GM04503 (cell line): ENCODE results near the gene RAC3.

Experiments
- DNase-seq: peaks from one replicate; pipeline ENCODE4 v3.0.0-alpha.2; 2012; ENCODE audit warnings: low read depth

Gene RAC3

DNA sequence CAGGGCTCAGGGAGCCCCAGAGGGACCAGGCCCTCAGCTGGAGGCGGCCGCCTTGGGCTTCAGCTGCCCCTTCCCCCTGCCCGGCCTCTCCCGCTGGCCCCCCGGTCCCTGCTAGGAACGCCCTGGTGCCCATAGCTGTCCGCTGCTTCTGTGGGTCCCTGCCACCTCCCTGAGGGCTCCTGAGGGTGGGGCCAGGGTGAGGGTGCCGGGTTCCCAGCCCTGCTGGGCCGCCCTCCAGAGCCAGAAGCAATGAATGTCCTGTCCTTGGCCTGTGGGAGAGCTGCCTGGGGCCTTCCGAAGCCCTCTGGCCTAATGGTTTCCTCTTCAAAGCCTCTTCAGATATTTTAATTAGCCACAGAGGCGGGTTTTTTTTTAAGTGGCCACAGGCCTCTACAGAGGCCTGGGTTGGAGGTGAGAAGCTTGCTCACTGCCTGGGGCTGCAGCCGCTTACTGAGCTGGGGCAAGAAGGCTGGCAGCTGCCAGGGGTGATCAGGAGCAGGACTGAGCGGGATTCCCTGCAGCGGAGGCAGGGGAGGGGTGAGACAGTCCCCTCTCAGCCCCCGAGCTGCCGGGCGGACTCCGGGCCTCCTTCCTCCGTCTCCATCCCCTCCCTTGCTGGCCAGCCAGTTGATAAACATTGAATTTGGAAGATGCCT lies 18.7 kb upstream of the RAC3 start:
- no peak for DNase-seq

DNA sequence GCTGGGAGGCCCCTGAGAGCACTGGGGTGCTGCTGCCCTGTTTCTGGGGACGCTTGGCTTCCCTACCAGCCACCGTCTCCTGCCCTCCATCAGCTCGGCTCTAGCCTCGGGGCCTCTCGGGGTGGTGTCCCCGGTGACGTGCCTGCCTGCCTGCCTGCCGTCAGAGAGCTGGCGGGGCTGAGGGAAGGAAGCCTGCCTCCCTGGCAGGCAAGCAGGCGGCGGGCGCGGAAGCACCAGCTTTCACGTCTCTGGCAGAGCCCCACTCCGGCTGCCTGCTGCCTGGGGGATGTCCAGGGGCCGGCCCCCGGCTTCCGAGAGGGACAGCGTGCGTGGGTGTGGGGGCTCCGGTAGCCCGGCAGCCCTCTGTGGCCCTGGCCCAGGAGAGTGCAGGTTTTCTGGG lies 18.1 kb upstream of the RAC3 start:
- DNase-seq, result no peak

DNA sequence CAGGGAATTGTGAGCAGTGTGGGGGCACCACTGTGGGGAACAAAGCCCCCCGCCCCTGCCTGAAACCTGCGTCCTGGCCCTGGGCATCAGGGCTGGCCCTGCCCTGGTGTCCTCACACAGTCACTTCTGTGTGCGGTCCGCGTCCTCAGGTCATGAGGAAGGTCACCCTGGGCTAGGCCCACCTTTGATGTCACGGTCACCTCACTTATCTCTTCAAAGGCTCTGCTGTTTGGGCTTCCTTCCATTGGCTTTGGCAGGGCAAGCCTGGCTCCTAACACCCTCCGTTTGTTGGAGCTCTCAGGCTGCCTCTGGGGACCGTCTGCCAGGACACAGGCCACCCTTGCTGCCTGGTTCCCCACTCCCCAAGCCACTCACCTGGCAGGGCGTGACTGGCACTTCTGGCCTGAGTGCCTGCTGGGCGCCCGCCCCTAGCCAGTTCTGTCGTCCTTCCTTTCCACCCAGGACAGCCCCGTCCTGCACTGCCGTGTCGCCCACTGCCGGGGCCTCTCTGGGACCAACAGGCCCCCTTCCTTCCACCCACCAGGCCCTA lies 17.6 kb upstream of the RAC3 start:
- no peak for DNase-seq

DNA sequence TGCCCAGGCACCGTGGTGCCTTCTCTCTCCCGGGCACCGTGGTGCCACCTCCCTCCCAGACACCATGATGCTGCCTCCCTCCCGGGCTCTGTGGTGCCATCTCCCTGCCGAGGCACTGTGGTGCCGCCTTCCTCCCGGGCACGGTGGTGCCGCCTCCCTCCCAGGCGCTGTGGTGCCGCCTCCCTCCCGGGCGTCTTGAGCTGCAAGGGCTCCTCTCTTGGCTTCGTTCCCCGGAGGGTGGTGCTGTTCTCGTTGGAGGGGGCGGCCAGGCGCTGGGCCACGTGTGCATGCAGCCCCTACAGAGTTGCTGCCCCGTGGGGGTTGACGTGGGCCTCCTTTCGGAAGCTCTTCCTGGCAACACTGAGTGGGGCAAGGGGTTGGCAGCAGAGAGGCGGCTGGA lies 17.0 kb upstream of the RAC3 start:
- no peak for DNase-seq

DNA sequence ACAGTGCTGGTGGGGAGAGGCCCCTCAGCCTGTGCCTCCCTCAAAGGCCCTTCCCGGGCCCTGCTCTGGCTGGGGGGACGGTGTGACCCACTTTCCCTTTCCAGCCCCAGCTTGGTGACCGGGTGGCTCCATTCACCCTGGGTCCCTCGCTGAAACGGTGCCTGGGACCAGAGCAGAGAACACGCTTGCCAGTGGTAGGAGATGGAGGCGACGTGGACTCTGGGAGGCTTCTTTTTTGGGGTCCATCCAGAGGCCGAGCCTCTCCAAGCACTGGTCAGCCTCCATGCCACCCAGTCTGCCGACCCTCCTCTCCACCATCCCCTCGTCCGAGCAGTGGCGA lies 16.5 kb upstream of the RAC3 start:
- no peak for DNase-seq

DNA sequence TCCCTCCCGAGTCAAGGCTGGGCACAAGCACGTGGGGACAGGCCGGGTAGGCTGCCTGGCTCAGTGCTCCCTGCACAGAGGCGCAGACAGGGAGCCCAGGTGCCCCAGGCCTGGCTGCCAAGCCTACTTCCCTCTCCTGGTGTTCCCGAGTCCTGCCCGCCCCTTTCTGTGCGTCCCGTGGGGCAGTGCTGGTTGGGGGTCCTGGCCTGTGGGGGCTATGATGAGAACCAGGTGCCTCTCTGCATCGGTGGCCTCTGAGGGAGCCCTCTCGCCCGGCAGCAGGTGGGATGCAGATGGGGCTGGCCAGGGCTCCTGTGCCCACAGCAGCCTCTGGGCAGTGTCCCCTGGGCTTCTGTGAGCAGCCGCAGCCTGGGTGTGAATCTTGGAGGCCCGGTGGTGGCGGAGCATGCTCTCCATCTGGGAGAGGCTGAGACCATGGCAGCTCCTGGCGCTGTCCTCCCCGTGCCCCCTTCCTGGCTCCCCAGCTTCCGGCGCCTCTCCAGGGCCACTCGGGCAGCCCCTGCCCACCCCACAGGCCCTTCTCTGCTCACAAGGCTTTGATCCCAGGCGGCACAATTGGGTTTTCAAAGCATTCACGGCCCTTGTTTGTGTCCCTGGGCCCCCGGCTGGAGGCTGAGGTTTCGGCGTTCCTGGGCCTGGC lies 16.0 kb upstream of the RAC3 start:
- no peak for DNase-seq

DNA sequence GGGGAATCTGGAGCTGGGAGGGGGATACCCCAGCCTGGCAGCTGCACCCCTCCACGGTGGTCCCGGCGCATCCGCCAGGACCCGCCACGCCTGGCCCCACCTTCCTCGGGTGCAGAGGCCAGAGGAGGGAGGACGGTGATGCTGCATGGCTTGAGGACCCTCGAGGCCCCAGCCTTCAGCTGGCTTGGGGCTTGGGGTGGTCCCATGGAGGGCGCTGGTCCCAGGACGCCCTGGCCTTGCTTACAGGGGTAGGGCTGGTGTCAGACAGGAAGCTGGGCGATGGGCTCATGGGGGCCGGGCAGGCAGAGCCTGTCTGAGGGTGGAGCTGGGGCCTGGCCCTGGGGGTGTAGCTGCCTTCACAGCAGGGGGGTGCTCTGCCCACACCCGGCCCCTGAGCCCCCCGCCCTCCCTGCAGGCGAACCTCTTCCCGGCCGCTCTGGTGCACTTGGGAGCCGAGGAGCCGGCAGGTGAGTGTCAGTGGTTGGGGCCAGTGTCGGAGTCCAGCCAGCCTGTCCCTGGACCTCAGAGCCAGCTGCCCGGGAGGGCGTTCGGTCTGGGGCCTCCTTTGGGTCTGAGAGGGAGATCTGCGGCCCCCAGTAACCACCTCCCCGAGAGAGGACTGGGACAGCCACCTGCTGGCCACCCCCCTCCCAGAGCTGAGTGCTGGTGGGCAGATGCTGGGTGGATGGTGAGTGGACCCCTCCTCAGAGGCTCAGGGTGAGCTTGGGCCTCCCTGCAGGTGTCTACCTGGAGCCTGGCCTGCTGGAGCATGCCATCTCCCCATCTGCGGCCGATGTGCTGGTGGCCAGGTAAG lies 15.2 kb upstream of the RAC3 start:
- DNase-seq, result no peak

DNA sequence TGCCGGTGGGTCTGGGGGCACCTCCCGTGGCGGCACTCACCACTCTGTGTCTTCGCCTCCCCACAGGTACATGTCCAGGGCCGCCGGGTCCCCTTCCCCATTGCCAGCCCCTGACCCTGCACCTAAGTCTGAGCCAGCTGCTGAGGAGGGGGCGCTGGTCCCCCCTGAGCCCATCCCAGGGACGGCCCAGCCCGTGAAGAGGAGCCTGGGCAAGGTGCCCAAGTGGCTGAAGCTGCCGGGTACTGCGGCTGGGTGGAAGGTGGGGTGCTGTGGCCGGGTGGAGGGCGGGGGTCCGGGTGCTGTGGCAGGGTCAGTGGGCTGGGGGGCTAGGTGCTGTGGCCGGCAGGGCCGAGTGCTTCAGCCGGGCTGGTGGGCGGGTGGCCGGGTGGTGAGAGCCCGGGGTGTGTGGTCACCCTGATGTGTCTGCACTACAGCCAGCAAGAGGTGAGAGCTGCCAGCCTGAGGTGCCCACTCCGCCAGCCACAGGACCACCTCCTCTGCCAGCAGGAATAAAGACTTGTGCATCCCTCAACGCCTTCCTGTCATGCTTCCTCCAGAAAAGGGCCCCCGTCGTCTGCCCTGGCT lies 14.5 kb upstream of the RAC3 start:
- DNase-seq, result no peak

DNA sequence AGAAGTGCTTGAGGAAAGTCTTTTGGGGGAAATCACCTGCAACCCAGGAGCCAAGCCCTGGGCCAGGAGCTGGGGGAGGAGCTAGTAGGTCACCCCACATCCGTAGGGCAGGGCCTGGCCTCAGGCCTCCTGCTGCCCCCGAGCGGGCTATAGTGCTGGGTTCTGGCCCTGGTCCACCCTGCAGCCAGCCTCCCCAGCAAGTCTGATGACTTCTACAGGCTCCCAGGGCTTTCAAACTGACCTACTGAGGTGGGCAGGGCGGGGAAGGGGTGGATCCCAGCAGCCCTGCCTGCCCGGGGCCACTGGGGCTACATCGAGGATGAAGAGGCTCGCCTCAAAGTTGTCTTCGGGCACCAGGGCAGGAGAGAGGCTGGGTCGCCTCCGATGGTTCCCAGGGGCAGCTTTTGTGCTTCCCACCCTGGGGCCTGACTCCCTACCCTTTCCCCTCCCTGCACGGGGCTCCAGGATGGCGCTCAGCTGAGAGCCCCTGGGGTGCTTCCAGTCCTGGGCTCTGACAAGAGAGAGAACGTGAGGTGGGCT lies 13.8 kb upstream of the RAC3 start:
- DNase-seq, result no peak

DNA sequence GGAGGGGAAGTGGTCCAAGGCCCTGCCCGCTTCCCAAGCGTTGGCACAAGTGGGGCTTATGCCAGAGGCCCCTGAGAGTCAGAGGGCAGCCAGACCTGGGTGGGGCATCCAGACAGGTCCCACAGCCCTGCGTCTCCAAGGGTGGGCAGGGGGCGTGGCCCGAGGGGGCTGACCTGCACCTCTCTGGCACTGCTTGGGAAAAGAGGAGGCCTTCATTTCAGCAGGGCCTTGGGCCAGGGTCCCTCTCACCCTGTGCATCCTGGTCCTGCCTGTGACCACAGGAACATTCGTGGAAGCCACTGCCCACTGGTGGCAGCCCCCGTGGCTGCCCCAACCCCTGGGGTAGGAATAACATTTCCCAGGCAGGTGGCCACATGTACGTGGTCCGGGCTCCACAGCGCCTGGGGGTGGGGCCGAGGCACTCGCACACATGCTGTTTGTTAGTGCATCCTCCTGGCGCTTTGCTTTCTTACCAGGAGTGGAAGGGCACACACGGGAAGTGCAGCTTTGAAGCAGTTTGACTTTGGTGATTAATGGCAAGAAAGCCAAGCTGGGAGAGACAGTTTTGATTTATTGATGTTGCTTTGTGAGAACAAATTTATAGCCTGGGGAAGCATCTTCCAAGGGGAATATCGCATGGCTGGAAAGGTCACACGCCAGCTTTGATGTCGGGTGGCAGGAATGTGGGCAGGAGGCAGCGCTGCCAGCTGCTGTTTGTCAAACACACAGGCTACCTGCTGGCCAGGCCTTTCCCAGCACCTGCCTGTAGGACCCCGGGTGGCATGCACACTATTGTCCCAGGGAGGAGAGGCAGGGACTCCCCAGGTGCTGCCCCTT lies 13.1 kb upstream of the RAC3 start:
- no peak for DNase-seq

DNA sequence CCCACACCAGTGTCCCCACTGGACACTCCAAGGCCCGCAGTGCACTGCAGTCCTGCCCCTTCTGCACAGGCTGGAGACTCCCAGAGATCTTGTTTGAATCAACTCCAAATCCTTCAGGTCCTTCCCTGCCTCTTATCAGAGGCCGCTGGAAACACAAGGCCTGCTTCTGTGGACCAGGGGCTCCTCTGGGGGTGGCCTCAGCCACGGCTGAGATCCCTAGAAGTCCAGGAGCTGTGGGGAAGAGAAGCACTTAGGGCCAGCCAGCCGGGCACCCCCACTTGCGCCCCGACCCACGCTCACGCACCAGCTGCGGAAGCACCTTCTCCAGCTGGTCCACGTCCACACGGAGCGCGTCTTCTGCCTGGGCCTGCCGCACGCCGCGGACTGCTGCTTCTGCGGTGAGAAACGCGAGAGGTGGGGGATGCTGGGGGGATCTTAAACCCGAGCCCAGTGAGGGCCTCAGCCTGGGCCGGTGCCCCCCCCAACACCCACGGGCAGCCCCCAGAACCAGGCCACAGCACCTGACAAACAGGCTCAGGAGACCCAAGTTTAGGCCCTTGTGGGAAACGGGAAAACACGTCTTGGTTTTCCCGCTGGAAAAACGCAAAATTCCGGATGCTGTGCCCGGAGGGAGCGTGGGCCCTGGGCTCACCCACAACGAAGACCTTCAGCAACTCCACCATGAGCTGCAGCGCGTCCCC lies 12.3 kb upstream of the RAC3 start:
- no peak for DNase-seq

DNA sequence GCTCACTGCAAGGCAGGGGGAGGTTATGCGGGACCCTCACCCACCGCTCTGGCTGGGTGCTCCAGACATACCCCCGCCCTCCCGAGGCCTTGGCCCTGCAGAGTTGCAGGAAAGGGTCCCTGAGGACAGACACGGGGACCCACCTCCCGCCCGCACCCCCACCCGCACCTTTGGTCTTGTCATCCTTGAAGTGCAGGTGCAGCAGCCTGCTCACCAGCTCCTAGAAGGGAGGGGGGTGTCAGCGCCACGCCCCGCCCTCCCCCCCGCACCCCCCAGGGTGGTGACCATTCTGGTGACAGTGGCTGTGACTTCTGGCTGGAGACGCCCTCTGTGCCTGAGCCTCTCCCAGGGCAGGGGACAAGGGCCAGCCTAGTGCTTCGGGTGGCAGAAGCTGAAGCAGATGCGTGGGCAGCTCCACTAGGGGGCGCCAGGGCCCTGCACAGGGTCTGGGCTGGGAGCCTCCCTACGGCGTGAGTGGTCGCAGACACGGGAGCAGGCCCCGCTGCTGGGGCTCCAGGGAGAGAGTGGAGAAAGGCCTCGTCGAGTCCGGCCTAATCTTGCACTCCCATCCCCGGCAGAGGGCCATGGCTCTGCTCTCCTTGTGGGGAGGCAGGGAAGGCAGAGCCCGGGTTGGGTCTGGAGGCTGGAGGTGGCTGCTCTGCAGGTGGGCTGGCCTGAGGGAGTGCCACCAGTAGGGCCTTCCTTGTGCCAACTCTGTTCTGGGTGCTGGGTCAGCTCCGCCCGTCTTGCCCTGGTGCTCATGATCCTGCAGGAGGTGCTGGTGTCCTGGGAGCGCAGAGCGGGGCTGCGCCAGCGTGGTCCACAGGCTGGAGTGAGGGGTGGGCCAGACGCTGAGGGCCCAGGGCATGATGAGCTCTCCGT lies 11.5 kb upstream of the RAC3 start:
- DNase-seq, result no peak

DNA sequence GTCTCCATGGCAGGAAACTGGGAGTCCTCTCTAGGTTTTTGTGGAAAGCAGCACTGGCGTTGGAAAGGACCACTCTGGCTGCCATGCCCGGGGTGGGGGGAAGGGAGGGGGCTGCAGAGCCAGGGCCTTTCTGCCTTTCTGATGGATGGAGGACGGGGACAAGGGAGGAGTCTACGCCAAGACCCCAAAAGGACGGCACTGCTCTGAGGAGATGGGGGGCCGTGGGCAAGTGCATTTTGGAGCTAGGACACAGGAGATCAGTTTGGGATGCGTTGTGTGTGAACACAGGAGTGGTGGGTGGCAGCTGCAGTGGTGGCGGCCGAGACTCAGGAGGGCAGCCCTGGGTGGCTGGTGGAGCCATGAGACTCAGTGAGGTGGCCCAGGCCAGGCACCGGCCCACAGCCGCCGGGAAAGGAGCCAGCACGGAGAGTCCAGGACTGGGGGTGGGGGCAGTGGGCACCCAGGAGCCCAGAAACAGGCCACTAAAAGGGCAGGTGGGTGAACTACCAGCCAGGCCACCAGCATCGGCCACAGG lies 10.8 kb upstream of the RAC3 start:
- no peak for DNase-seq

DNA sequence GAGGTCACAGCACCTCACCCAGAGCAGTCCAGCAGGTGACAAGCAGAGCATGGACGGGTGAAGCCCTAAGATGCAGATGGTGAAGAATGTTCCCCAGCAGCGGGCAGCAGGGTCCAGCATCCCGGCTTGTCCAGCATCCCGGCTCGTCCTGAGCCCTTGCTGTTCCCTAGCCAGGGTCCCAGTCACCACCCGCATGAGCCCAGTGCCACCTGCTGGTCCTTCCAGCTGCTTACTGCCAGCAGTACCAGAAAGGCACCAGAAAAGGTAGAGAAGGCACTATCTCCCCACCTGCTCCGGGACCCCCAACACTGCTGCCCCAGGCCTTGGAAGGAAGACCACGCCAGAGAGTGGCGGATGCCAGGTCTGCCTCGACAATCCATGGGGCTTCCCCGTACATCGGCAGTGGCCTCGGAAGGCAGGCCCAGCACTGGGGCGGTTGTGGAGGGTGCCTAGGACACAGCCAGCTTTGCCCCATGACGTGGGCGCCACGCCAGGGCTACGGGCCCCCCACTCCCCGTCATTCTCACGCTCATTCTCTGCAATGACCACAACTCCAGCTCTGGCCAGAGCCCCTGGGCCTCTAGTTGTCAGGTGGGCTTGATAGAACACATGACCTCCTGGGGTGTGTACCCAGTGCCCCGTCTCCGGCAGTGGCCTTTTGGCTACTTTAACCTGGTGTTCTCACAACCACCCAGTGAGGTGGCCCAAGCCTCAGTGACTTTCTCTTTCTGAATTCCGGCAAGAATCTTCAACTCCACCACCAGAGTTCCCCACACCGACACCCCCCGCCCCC lies 10.2 kb upstream of the RAC3 start:
- DNase-seq, result no peak

DNA sequence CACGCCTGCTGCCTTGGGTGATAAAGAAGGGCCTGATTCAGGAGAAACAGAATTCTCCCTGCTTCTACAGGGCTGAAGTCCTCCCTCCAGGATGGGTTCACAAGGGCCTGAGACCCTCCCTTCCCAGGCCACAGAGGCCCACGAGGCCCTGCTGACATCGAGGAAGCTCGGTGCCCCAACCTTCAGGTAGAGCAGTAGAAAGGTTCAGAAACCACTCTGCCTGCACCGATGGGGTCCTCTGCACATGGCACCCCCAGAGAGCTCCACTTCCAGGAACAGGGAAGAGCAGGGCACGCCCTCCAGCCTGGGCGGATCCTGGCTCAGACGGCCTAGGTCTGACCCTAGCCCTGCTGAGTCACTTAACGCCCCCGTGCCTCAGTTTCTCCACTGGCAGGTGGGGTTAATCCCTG lies 9.6 kb upstream of the RAC3 start:
- DNase-seq, result no peak

DNA sequence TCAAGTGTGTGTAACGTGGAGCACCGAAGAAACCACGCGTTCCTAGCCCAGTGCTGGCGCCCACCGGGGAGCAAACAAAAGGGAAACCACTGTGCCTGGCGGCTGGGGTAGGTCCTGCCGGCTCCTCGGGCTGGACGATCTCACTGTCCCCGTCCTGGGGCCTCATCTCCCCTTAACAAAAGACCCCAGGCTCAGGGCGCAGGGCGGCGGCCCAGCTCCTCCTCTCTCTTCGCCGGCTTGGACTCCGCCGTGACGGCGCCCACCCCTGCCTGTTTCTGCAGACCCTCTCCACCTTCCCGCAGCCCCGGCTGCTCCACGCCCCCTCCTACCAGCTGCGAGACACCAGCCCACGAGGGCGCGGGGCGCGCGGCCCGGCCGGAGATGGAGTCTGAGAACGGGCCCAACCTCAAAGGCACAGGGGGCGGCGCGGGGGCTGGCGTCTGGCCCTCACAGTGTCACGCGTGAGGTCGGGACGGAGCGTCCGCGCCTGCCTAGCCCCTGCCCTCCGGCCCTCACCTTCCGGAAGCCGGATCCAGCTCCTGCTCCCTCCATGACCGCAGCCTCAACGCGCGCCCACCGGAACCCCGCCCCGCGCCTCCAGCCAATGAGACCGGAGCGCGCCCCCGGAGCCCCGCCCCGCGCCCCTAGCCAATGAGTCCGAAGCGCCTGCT lies 9.0 kb upstream of the RAC3 start, which contains the start of gene CENPX:
CENPX (minus strand) TSS at position 569 of the 671 bp plus-strand sequence; CDS start at position 552, 17 bp downstream.
- no peak for DNase-seq

DNA sequence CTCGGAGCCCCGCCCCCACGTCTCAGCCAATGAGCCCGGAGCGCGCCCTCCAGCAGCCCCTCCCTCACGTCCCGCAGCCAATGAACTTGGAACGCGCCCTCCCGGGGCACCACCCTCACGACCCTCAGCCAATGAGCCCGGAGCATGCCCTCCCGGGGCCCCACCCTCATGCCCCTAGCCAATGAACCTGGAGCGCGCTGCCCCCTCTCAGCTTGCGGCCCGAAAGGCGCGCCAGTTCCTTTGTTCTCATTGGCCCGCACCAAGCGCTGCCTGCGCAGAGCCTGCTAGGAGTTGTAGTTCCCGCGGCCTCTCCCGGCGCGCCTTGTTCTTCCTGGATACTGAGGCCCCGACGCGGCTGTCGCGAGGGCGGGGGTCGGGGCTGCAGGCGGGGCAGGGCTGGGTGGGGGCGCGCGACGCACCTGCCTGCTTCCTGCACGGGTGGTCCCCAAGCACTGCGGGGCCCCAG lies 8.5 kb upstream of the RAC3 start, which contains the start of gene LRRC45:
LRRC45 (plus strand) TSS at position 325 of the 466 bp plus-strand sequence. CDS start 339 bp downstream, outside the sequence.
- peak; percentile 94 for DNase-seq
